ENCODE results near the gene NKD2.

- TF ChIP-seq CTCF (IDR thresholded peaks at IDR 0.05; ENCODE audit: low read depth, low read length) = no peak
- TF ChIP-seq, protein P1, sequence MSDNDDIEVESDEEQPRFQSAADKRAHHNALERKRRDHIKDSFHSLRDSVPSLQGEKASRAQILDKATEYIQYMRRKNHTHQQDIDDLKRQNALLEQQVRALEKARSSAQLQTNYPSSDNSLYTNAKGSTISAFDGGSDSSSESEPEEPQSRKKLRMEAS (IDR thresholded peaks at IDR 0.05; ENCODE audit: low read depth, low read length) = no peak
- no peak for TF ChIP-seq POLR2A (IDR thresholded peaks at IDR 0.05; ENCODE audit: extremely low read depth, insufficient read length)
Measured at GRCh38 chr5:1045960-1046560, 37.5 kb downstream of the NKD2 start.

Measured in NB4 (cell line).